Measurements from ENCODE around the gene DNAJC27.

Gene DNAJC27

DNA sequence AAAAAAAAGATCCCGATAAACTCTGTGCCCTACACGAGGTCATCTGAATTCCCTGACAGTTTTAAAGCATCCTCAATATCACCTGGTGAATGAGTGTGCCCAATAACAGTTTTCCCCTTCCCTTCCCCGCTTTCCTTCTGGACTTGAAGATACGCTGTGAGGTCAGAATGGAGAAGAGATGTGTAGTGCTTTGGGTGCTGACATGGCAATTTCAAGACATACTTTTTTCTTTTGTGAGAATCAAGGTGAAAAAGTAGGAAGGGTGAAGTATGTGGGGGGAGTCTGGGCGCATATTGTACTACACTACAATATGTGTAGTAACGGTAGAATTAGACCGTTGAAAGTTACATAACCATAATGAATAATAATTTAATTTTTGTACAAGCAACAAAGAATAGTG lies 21.7 kb downstream of the DNAJC27 start:
- Histone ChIP-seq H3K27ac (ENCODE audit: insufficient read depth, low read length, poor library complexity, severe bottlenecking) (no peak overlapping the region), H3K27me3 (replicated peaks; ENCODE audit: control insufficient read depth, insufficient read depth, low read length, poor library complexity, severe bottlenecking) (no peaks in the 10 kb centered on the region), H3K9me3 (ENCODE audit: control insufficient read depth, low read length) (no peaks in the 10 kb centered on the region), H3K4me3 (ENCODE audit: insufficient read depth, low read depth, low read length, poor library complexity, severe bottlenecking) (no peak overlapping the region), H3K4me1 (ENCODE audit: control insufficient read depth, insufficient read depth, low read length, poor library complexity, severe bottlenecking) (no peaks in the 10 kb centered on the region), H3K36me3 (ENCODE audit: control insufficient read depth, insufficient read depth, low read length) (peaks cover 7% of the 10 kb centered on the region)
- no peak for DNase-seq

- Histone ChIP-seq H3K9me3 (ENCODE audit: control insufficient read depth, low read length) (no peaks in the 10 kb centered on the region), H3K27ac (ENCODE audit: insufficient read depth, low read length, poor library complexity, severe bottlenecking) (no peak overlapping the region), H3K27me3 (replicated peaks; ENCODE audit: control insufficient read depth, insufficient read depth, low read length, poor library complexity, severe bottlenecking) (no peaks in the 10 kb centered on the region), H3K36me3 (ENCODE audit: control insufficient read depth, insufficient read depth, low read length) (peaks cover 7% of the 10 kb centered on the region), H3K4me1 (ENCODE audit: control insufficient read depth, insufficient read depth, low read length, poor library complexity, severe bottlenecking) (no peaks in the 10 kb centered on the region), H3K4me3 (ENCODE audit: insufficient read depth, low read depth, low read length, poor library complexity, severe bottlenecking) (no peak overlapping the region)
- DNase-seq, result no peak
Measured at GRCh38 chr2:24948506-24948905, 23.2 kb downstream of the DNAJC27 start.

- peaks cover 7% of the 10 kb centered on the region for H3K36me3 ChIP-seq (ENCODE audit: control insufficient read depth, insufficient read depth, low read length)
- H3K4me3 ChIP-seq (ENCODE audit: insufficient read depth, low read depth, low read length, poor library complexity, severe bottlenecking), result no peak overlapping the region
- no peak for DNase-seq
- H3K4me1 ChIP-seq (ENCODE audit: control insufficient read depth, insufficient read depth, low read length, poor library complexity, severe bottlenecking), result no peaks in the 10 kb centered on the region
- H3K9me3 ChIP-seq (ENCODE audit: control insufficient read depth, low read length), result no peaks in the 10 kb centered on the region
- no peaks in the 10 kb centered on the region for H3K27me3 ChIP-seq (replicated peaks; ENCODE audit: control insufficient read depth, insufficient read depth, low read length, poor library complexity, severe bottlenecking)
- no peak overlapping the region for H3K27ac ChIP-seq (ENCODE audit: insufficient read depth, low read length, poor library complexity, severe bottlenecking)
Measured at GRCh38 chr2:24947561-24948157, 24.1 kb downstream of the DNAJC27 start.

GRCh38 chr2:24945907-24946306 lies 25.8 kb downstream of the DNAJC27 start:
- no peaks in the 10 kb centered on the region for H3K27me3 ChIP-seq (replicated peaks; ENCODE audit: control insufficient read depth, insufficient read depth, low read length, poor library complexity, severe bottlenecking)
- H3K27ac ChIP-seq (ENCODE audit: insufficient read depth, low read length, poor library complexity, severe bottlenecking), result no peak overlapping the region
- DNase-seq, result no peak
- no peak overlapping the region for H3K4me3 ChIP-seq (ENCODE audit: insufficient read depth, low read depth, low read length, poor library complexity, severe bottlenecking)
- peaks cover 7% of the 10 kb centered on the region for H3K36me3 ChIP-seq (ENCODE audit: control insufficient read depth, insufficient read depth, low read length)
- no peaks in the 10 kb centered on the region for H3K4me1 ChIP-seq (ENCODE audit: control insufficient read depth, insufficient read depth, low read length, poor library complexity, severe bottlenecking)
- H3K9me3 ChIP-seq (ENCODE audit: control insufficient read depth, low read length), result no peaks in the 10 kb centered on the region

- no peak overlapping the region for H3K4me3 ChIP-seq (ENCODE audit: insufficient read depth, low read depth, low read length, poor library complexity, severe bottlenecking)
- H3K36me3 ChIP-seq (ENCODE audit: control insufficient read depth, insufficient read depth, low read length), result peaks cover 7% of the 10 kb centered on the region
- H3K9me3 ChIP-seq (ENCODE audit: control insufficient read depth, low read length), result no peaks in the 10 kb centered on the region
- H3K27ac ChIP-seq (ENCODE audit: insufficient read depth, low read length, poor library complexity, severe bottlenecking), result no peak overlapping the region
- no peaks in the 10 kb centered on the region for H3K27me3 ChIP-seq (replicated peaks; ENCODE audit: control insufficient read depth, insufficient read depth, low read length, poor library complexity, severe bottlenecking)
- DNase-seq, result no peak
- H3K4me1 ChIP-seq (ENCODE audit: control insufficient read depth, insufficient read depth, low read length, poor library complexity, severe bottlenecking), result no peaks in the 10 kb centered on the region
Measured at GRCh38 chr2:24943427-24944053, 28.2 kb downstream of the DNAJC27 start.

DNA sequence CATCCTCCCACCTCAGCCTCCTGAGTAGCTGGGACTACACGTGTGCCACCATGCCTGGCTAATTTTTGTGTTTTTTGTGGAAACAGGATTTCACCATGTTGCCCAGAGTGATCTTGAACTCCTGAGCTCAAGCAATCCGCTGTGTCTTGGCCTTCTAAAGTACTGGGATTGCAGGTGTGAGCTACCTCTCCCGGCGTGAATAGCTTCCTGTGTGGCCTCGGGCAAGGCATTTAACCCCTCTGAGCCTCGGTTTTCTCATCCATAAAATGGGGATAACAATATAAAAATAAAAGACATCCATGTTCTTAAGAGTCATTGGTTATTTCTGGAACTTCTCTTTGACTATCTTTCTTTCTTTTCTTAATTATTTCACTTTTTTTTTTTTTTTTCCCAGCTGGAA lies 32.4 kb downstream of the DNAJC27 start:
- Histone ChIP-seq H3K36me3 (ENCODE audit: control insufficient read depth, insufficient read depth, low read length) (no peaks in the 10 kb centered on the region), H3K27me3 (replicated peaks; ENCODE audit: control insufficient read depth, insufficient read depth, low read length, poor library complexity, severe bottlenecking) (no peaks in the 10 kb centered on the region), H3K4me3 (ENCODE audit: insufficient read depth, low read depth, low read length, poor library complexity, severe bottlenecking) (no peak overlapping the region), H3K4me1 (ENCODE audit: control insufficient read depth, insufficient read depth, low read length, poor library complexity, severe bottlenecking) (no peaks in the 10 kb centered on the region), H3K9me3 (ENCODE audit: control insufficient read depth, low read length) (no peaks in the 10 kb centered on the region), H3K27ac (ENCODE audit: insufficient read depth, low read length, poor library complexity, severe bottlenecking) (no peak overlapping the region)
- no peak for DNase-seq

DNA sequence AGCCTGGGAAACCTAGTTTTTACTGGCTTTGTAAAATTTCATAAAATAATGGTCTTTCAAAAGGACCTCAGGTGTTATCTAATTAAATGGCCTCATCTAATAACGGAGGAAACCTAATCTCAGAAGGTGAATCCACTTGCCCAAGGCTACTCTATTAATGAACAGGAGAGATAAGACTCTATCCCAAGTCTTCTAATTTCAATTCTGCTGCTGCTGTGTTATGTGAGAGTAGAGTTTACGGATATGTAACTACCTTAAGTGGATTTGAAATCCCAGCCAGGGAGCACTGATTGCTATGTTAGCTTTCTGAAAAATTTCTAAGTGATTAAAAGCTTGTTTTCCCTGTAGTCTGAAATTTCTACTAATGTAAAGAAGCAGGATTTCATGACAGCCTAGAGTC lies 34.5 kb downstream of the DNAJC27 start:
- no peaks in the 10 kb centered on the region for H3K36me3 ChIP-seq (ENCODE audit: control insufficient read depth, insufficient read depth, low read length)
- H3K4me3 ChIP-seq (ENCODE audit: insufficient read depth, low read depth, low read length, poor library complexity, severe bottlenecking), result no peak overlapping the region
- no peaks in the 10 kb centered on the region for H3K4me1 ChIP-seq (ENCODE audit: control insufficient read depth, insufficient read depth, low read length, poor library complexity, severe bottlenecking)
- no peak overlapping the region for H3K27ac ChIP-seq (ENCODE audit: insufficient read depth, low read length, poor library complexity, severe bottlenecking)
- no peaks in the 10 kb centered on the region for H3K9me3 ChIP-seq (ENCODE audit: control insufficient read depth, low read length)
- DNase-seq, result no peak
- H3K27me3 ChIP-seq (replicated peaks; ENCODE audit: control insufficient read depth, insufficient read depth, low read length, poor library complexity, severe bottlenecking), result no peaks in the 10 kb centered on the region

GRCh38 chr2:24935145-24935544 lies 36.6 kb downstream of the DNAJC27 start:
- Histone ChIP-seq H3K9me3 (ENCODE audit: control insufficient read depth, low read length) (no peaks in the 10 kb centered on the region), H3K4me1 (ENCODE audit: control insufficient read depth, insufficient read depth, low read length, poor library complexity, severe bottlenecking) (no peaks in the 10 kb centered on the region), H3K36me3 (ENCODE audit: control insufficient read depth, insufficient read depth, low read length) (no peaks in the 10 kb centered on the region), H3K27me3 (replicated peaks; ENCODE audit: control insufficient read depth, insufficient read depth, low read length, poor library complexity, severe bottlenecking) (no peaks in the 10 kb centered on the region), H3K4me3 (ENCODE audit: insufficient read depth, low read depth, low read length, poor library complexity, severe bottlenecking) (no peak overlapping the region), H3K27ac (ENCODE audit: insufficient read depth, low read length, poor library complexity, severe bottlenecking) (no peak overlapping the region)
- no peak for DNase-seq

- Histone ChIP-seq H3K9me3 (ENCODE audit: control insufficient read depth, low read length) (no peaks in the 10 kb centered on the region), H3K4me1 (ENCODE audit: control insufficient read depth, insufficient read depth, low read length, poor library complexity, severe bottlenecking) (no peaks in the 10 kb centered on the region), H3K4me3 (ENCODE audit: insufficient read depth, low read depth, low read length, poor library complexity, severe bottlenecking) (no peak overlapping the region), H3K27me3 (replicated peaks; ENCODE audit: control insufficient read depth, insufficient read depth, low read length, poor library complexity, severe bottlenecking) (no peaks in the 10 kb centered on the region), H3K36me3 (ENCODE audit: control insufficient read depth, insufficient read depth, low read length) (no peaks in the 10 kb centered on the region), H3K27ac (ENCODE audit: insufficient read depth, low read length, poor library complexity, severe bottlenecking) (no peak overlapping the region)
- no peak for DNase-seq
Measured at GRCh38 chr2:24932715-24933114, 39.0 kb downstream of the DNAJC27 start.

GRCh38 chr2:24930768-24931167 lies 41.0 kb downstream of the DNAJC27 start:
- Histone ChIP-seq H3K4me3 (ENCODE audit: insufficient read depth, low read depth, low read length, poor library complexity, severe bottlenecking) (no peak overlapping the region), H3K4me1 (ENCODE audit: control insufficient read depth, insufficient read depth, low read length, poor library complexity, severe bottlenecking) (peaks cover 15% of the 10 kb centered on the region), H3K36me3 (ENCODE audit: control insufficient read depth, insufficient read depth, low read length) (no peaks in the 10 kb centered on the region), H3K27me3 (replicated peaks; ENCODE audit: control insufficient read depth, insufficient read depth, low read length, poor library complexity, severe bottlenecking) (no peaks in the 10 kb centered on the region), H3K9me3 (ENCODE audit: control insufficient read depth, low read length) (no peaks in the 10 kb centered on the region), H3K27ac (ENCODE audit: insufficient read depth, low read length, poor library complexity, severe bottlenecking) (no peak overlapping the region)
- no peak for DNase-seq

All from effector memory CD4-positive, alpha-beta T cell (primary cell).